Neural cell (in vitro differentiated cells): ENCODE measurements around the gene PPP1R12C. TPM values are rescaled to one million over a fixed set of nuclear protein-coding genes. Genes with fewer than 3 reads are reported as not detected.
A peak's percentile ranks its signal among the peaks of the same experiment; 100 is the strongest.

Experiments used
- H2AFZ ChIP-seq: fragments of 200-600, 300-800 bp; sonication (generic), shearing (Covaris generic); 2 replicates; pipeline ENCODE4 v1.6.0; 2014; ENCODE audit warnings: low read depth, mild to moderate bottlenecking, antibody characterized with exemption, low read length, moderate library complexity
- H3F3A ChIP-seq: fragments of 200-600 bp; shearing (Covaris generic); 2 replicates; pipeline ENCODE4 v1.6.1; 2016; ENCODE audit warnings: mild to moderate bottlenecking, moderate library complexity, mixed read lengths, antibody characterized with exemption, low read length; ENCODE audit not compliant: insufficient read depth, poor library complexity, severe bottlenecking
- H3K27ac ChIP-seq: fragments of 200-600, 300-800 bp; sonication (generic), shearing (Covaris generic); 2 replicates; pipeline ENCODE4 v1.5.1; 2014; ENCODE audit warnings: mild to moderate bottlenecking, low read length, moderate library complexity
- H3K27me3 ChIP-seq: fragments of 300-800, 200-600 bp; sonication (generic), shearing (Covaris generic); 2 replicates; pipeline ENCODE4 v1.6.0; 2014; ENCODE audit warnings: mild to moderate bottlenecking, low read depth, low read length, moderate library complexity; ENCODE audit not compliant: insufficient read depth
- H3K36me3 ChIP-seq: fragments of 300-800, 200-600 bp; sonication (generic), shearing (Covaris generic); 2 replicates; pipeline ENCODE4 v1.5.1; 2014; ENCODE audit warnings: mild to moderate bottlenecking, antibody characterized with exemption, low read length, moderate library complexity; ENCODE audit not compliant: insufficient read depth
- H3K4me2 ChIP-seq: fragments of 300-800, 200-600 bp; sonication (generic), shearing (Covaris generic); 2 replicates; pipeline ENCODE4 v1.6.0; 2014; ENCODE audit warnings: mild to moderate bottlenecking, low read length
- H3K4me3 ChIP-seq: fragments of 300-800, 200-600 bp; sonication (generic), shearing (Covaris generic); 2 replicates; pipeline ENCODE4 v1.5.1; 2014; ENCODE audit warnings: mild to moderate bottlenecking, low read length, moderate library complexity
- H3K79me2 ChIP-seq: fragments of 200-600 bp; shearing (Covaris generic); replicated peaks from 2 replicates; pipeline ENCODE4 v1.6.0; 2014; ENCODE audit warnings: mild to moderate bottlenecking, low read length, moderate library complexity; ENCODE audit not compliant: insufficient read depth
- H3K9ac ChIP-seq: fragments of 300-800, 200-600 bp; sonication (generic), shearing (Covaris generic); 2 replicates; pipeline ENCODE4 v1.6.1; 2016; ENCODE audit warnings: mild to moderate bottlenecking, low read length, mixed read lengths
- H3K9me2 ChIP-seq: fragments of 200-600 bp; shearing (Covaris generic); 2 replicates; pipeline ENCODE4 v1.6.1; 2016; ENCODE audit warnings: mild to moderate bottlenecking, low read length, mixed read lengths; ENCODE audit not compliant: insufficient read depth
- H3K9me3 ChIP-seq: fragments of 200-600, 300-800 bp; sonication (generic), shearing (Covaris generic); 2 replicates; pipeline ENCODE4 v1.6.1; 2016; ENCODE audit warnings: mild to moderate bottlenecking, mixed run types, low read length, moderate library complexity, mixed read lengths
- H4K20me1 ChIP-seq: fragments of 200-600 bp; shearing (Covaris generic); 2 replicates; pipeline ENCODE4 v1.6.1; 2016; ENCODE audit warnings: mild to moderate bottlenecking, mixed run types; ENCODE audit not compliant: insufficient read depth
- EP300 ChIP-seq: fragments of 450-650 bp; conservative IDR thresholded peaks from 2 replicates; pipeline ENCODE4 v1.6.1; 2014; ENCODE audit warnings: antibody characterized with exemption, mild to moderate bottlenecking, moderate library complexity; ENCODE audit not compliant: poor library complexity, severe bottlenecking
- EZH2 ChIP-seq: fragments of 200-600, 300-800 bp; shearing (Covaris generic), sonication (generic); IDR thresholded peaks from 2 replicates; pipeline ENCODE4 v1.6.1; 2014; ENCODE audit warnings: antibody characterized with exemption, low read length, borderline replicate concordance, mild to moderate bottlenecking; ENCODE audit not compliant: insufficient read depth, poor library complexity, severe bottlenecking
- MXI1 ChIP-seq: fragments of 450-650 bp; conservative IDR thresholded peaks from 2 replicates; pipeline ENCODE4 v1.6.1; 2014; ENCODE audit warnings: antibody characterized with exemption, mild to moderate bottlenecking; ENCODE audit not compliant: poor library complexity, severe bottlenecking
- POLR2AphosphoS5 ChIP-seq: IDR thresholded peaks from 2 replicates; pipeline ENCODE4 v1.6.1; 2012
- RAD21 ChIP-seq: fragments of 450-650 bp; conservative IDR thresholded peaks from 2 replicates; pipeline ENCODE4 v1.6.1; 2014; ENCODE audit warnings: antibody characterized with exemption, mild to moderate bottlenecking, moderate library complexity
- SMC3 ChIP-seq: fragments of 450-650 bp; conservative IDR thresholded peaks from 2 replicates; pipeline ENCODE4 v1.6.1; 2014; ENCODE audit warnings: antibody characterized with exemption, mild to moderate bottlenecking, moderate library complexity; ENCODE audit not compliant: poor library complexity
- TAF1 ChIP-seq: IDR thresholded peaks from 2 replicates; pipeline ENCODE4 v1.6.1; 2012; ENCODE audit warnings: low read depth
- polyA plus RNA-seq: library from polyadenylated mRNA; depleted of rRNA; stranded (reverse); fragments of >200 nt; gene quantifications from 2 replicates; pipeline ENCODE4 v1.2.3, GENCODE V29; 2014
- TF ChIP-seq, protein P1 (sequence below): fragments of 450-650 bp; IDR thresholded peaks from 2 replicates; pipeline ENCODE4 v1.5.1; 2014; ENCODE audit warnings: antibody characterized with exemption, mild to moderate bottlenecking, moderate library complexity; ENCODE audit not compliant: poor library complexity, severe bottlenecking
- TF ChIP-seq, protein P2 (sequence below): IDR thresholded peaks from 2 replicates; pipeline ENCODE4 v1.6.1; 2012; ENCODE audit warnings: borderline replicate concordance

The PPP1R12C gene
- polyA plus RNA-seq, 1 donor from 2014 or later, result 109 TPM

DNA sequence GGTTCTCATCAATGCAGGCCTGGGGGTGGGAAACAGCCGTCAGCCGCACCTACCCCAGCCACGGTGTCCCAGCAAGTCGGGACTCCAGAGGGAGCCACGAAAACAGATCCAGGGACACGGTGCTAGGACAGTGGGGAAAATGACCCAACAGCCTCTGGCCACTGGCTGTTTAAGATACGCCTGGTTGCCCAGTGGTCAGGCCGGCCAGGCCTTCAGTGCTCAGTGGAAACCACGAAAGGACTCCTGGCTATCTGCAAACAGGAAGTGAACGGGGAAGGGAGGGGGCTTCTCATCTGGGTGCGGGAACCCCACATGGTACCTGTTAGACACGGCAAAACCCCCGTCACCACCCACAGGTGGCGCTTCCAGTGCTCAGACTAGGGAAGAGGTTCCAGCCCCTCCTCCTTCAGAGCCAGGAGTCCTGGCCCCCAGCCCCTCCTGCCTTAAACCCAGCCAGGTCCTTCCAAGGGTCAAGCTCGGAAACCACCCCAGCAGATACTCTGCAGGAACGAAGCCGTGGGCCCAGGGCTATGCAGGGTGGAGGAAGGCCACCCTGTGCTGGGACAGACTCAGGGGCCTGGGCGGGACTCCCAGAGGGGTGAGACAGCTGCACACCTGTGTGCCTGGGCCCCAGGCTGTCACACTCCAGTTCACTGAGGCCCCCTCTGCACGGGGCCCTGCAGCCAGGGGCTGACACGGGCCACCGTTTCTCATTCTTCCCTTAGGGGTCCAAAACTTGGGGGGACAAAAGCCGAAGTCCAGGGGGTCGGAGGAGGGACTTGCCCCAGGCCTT, 4.5 kb downstream of the PPP1R12C start:
- Histone ChIP-seq H4K20me1 (peaks cover 9% of the 10 kb centered on the region), H3K27me3 (no peaks in the 10 kb centered on the region), H3K9me2 (no peaks in the 10 kb centered on the region), H2AFZ (no peak overlapping the region), H3K79me2 (peaks cover 46% of the 10 kb centered on the region), H3K4me2 (no peak overlapping the region), H3K27ac (no peak overlapping the region), H3K4me3 (peak overlapping the region; percentile 17), H3F3A (no peaks in the 10 kb centered on the region), H3K9me3 (no peaks in the 10 kb centered on the region), H3K36me3 (no peaks in the 10 kb centered on the region), H3K9ac (no peak overlapping the region)
- TF ChIP-seq SMC3 (no peak), RAD21 (no peak), TAF1 (no peak), EP300 (no peak), MXI1 (no peak), POLR2AphosphoS5 (no peak), EZH2 (no peak)
- TF ChIP-seq, protein P1, sequence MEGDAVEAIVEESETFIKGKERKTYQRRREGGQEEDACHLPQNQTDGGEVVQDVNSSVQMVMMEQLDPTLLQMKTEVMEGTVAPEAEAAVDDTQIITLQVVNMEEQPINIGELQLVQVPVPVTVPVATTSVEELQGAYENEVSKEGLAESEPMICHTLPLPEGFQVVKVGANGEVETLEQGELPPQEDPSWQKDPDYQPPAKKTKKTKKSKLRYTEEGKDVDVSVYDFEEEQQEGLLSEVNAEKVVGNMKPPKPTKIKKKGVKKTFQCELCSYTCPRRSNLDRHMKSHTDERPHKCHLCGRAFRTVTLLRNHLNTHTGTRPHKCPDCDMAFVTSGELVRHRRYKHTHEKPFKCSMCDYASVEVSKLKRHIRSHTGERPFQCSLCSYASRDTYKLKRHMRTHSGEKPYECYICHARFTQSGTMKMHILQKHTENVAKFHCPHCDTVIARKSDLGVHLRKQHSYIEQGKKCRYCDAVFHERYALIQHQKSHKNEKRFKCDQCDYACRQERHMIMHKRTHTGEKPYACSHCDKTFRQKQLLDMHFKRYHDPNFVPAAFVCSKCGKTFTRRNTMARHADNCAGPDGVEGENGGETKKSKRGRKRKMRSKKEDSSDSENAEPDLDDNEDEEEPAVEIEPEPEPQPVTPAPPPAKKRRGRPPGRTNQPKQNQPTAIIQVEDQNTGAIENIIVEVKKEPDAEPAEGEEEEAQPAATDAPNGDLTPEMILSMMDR, result no peak
- TF ChIP-seq, protein P2, sequence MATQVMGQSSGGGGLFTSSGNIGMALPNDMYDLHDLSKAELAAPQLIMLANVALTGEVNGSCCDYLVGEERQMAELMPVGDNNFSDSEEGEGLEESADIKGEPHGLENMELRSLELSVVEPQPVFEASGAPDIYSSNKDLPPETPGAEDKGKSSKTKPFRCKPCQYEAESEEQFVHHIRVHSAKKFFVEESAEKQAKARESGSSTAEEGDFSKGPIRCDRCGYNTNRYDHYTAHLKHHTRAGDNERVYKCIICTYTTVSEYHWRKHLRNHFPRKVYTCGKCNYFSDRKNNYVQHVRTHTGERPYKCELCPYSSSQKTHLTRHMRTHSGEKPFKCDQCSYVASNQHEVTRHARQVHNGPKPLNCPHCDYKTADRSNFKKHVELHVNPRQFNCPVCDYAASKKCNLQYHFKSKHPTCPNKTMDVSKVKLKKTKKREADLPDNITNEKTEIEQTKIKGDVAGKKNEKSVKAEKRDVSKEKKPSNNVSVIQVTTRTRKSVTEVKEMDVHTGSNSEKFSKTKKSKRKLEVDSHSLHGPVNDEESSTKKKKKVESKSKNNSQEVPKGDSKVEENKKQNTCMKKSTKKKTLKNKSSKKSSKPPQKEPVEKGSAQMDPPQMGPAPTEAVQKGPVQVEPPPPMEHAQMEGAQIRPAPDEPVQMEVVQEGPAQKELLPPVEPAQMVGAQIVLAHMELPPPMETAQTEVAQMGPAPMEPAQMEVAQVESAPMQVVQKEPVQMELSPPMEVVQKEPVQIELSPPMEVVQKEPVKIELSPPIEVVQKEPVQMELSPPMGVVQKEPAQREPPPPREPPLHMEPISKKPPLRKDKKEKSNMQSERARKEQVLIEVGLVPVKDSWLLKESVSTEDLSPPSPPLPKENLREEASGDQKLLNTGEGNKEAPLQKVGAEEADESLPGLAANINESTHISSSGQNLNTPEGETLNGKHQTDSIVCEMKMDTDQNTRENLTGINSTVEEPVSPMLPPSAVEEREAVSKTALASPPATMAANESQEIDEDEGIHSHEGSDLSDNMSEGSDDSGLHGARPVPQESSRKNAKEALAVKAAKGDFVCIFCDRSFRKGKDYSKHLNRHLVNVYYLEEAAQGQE, result no peak

DNA sequence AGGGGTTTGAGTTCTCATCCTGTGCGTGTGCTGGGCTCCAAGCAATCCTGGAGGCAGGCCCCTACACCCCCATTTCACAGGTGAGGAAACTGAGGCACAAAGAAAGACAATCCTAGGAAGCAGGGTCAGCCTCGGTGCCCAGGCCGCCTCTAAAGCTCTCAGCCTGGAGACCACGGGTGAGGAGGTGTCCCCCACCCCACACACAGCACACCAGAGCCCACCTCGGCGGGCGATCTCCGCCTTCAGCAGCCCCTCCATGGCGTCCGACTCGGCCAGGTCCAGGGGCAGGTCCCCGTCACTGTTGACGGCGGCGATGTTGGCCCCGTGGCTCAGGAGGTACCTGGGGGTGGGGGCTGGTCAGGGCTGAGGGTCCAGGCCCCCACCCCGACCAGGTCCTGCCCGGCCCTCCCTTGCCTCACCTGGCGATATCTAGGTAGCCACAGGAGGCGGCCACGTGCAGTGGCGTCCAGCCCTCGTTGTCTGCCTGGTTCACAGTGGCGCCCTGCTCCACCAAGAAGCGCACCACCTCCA, 5.1 kb downstream of the PPP1R12C start:
- Histone ChIP-seq H3K4me3 (no peak overlapping the region), H4K20me1 (peaks cover 9% of the 10 kb centered on the region), H3K9ac (no peak overlapping the region), H2AFZ (no peak overlapping the region), H3K9me3 (no peaks in the 10 kb centered on the region), H3F3A (no peaks in the 10 kb centered on the region), H3K27ac (no peak overlapping the region), H3K36me3 (no peaks in the 10 kb centered on the region), H3K79me2 (peaks cover 46% of the 10 kb centered on the region), H3K9me2 (no peaks in the 10 kb centered on the region), H3K27me3 (no peaks in the 10 kb centered on the region), H3K4me2 (no peak overlapping the region)
- TF ChIP-seq POLR2AphosphoS5 (no peak), MXI1 (no peak), EZH2 (no peak), TAF1 (no peak), EP300 (no peak), RAD21 (no peak), SMC3 (no peak)
- TF ChIP-seq, protein P2, result no peak
- TF ChIP-seq, protein P1, result no peak
